Amygdala (tissue), 56 donors: Measurements from ENCODE around the gene DAAM1.

Experiments used
- DNase-seq, 56 donors: peaks; one replicate each; lab custom pipeline; 2025; lab: John Stamatoyannopoulos, UW

Gene DAAM1

GRCh38 chr14:59333668-59334067, 145.2 kb downstream of the DAAM1 start:
- DNase-seq = peak in 9 of 56 donors; percentile 8 to 49 (median 26)

GRCh38 chr14:59334253-59334652, 145.8 kb downstream of the DAAM1 start:
- DNase-seq = no peak

- DNase-seq = no peak
These were observed 147.6 kb downstream of the DAAM1 start for GRCh38 chr14:59336098-59336497.

GRCh38 chr14:59336706-59337105, 148.2 kb downstream of the DAAM1 start:
- DNase-seq = no peak

GRCh38 chr14:59337141-59337611, 148.7 kb downstream of the DAAM1 start:
- DNase-seq = peak in 13 of 56 donors; percentile 2 to 46 (median 20)

GRCh38 chr14:59338761-59339160, 150.3 kb downstream of the DAAM1 start:
- no peak for DNase-seq

GRCh38 chr14:59339524-59340330, 151.3 kb downstream of the DAAM1 start:
- no peak for DNase-seq

- DNase-seq = no peak
These were observed 153.5 kb downstream of the DAAM1 start for GRCh38 chr14:59341858-59342477.

- DNase-seq = no peak
These were observed 154.3 kb downstream of the DAAM1 start for GRCh38 chr14:59342516-59343484.

GRCh38 chr14:59343585-59343984, 155.1 kb downstream of the DAAM1 start:
- no peak for DNase-seq

- no peak for DNase-seq
These were observed 155.5 kb downstream of the DAAM1 start for GRCh38 chr14:59344016-59344415.

GRCh38 chr14:59344691-59345455, 156.4 kb downstream of the DAAM1 start:
- DNase-seq = no peak

GRCh38 chr14:59346329-59346728, 157.9 kb downstream of the DAAM1 start:
- DNase-seq = no peak

- DNase-seq = no peak
These were observed 158.5 kb downstream of the DAAM1 start for GRCh38 chr14:59346796-59347510.

- no peak for DNase-seq
These were observed 159.0 kb downstream of the DAAM1 start for GRCh38 chr14:59347511-59347900.

- DNase-seq = no peak
These were observed 159.4 kb downstream of the DAAM1 start for GRCh38 chr14:59347915-59348314.

- DNase-seq = no peak
These were observed 160.8 kb downstream of the DAAM1 start for GRCh38 chr14:59349258-59349701.

- no peak for DNase-seq
These were observed 164.5 kb downstream of the DAAM1 start for GRCh38 chr14:59352961-59353360.

GRCh38 chr14:59354666-59355065, 166.2 kb downstream of the DAAM1 start:
- DNase-seq = no peak
